Measurements from ENCODE around the gene CAPN12. TPM values are rescaled to one million over a fixed set of nuclear protein-coding genes. Genes with fewer than 3 reads are reported as not detected.
"Not testable (repeated sequence)": the region's sequence is repeated elsewhere in the genome, so short reads cannot be mapped to it uniquely, and the experiment has no call there.

Gene CAPN12
- total RNA-seq, 2 experiments from 2014 or later = 1.2 to 2.6 TPM

DNA sequence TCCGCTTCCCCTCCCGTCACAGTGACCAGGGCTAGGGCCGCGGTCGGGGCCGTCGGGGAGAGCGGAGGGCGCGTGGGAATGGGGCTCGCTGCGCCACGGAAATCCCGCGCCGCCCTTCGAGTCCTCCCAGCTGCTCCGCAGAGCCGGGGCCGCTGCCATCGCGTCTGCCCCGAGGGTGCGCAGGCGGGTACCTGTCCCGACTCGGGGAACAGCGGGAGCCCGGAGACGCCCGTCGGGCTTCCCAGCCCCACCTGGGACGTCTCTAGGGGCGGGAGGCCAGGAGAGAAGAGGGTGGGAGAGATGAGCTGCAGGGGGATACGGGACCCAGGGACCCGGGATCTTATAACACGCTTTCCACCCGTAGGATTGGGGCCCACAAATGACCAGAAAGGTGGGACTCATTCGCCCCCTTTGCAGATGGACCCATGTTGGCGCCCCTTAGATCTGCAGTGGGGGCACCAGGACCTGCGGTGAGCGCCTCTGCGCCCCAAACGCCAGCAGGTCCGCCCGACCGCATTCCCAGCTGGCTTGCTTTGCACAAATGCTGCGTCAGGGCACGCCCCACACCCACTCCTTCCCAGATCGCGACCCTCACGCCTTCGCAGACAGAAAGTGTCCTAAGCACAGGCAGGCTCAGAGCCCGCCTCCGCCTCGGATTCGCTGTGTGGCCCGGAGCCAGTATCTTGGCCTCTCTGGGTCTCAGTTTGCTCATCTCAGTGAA is 26.1 kb upstream of the CAPN12 start:
- H3K9me3 ChIP-seq (ENCODE audit: low read length); H3K4me3 ChIP-seq (ENCODE audit: low read depth, low read length, poor library complexity, severe bottlenecking); H2AFZ ChIP-seq (ENCODE audit: low read length); H3K9me2 ChIP-seq (ENCODE audit: insufficient read depth, low read length); intact Hi-C loops (cut with micrococcal nuclease; ENCODE audit: unreplicated experiment); BruUV-seq (replicated peaks); POLR2A ChIA-PET; H3K27ac ChIP-seq (ENCODE audit: low read depth, low read length, poor library complexity, severe bottlenecking); H3K4me1 ChIP-seq (ENCODE audit: insufficient read depth, low read length, poor library complexity, severe bottlenecking); H3K79me2 ChIP-seq (ENCODE audit: insufficient read depth, low read depth, low read length); DNase-seq (ENCODE audit: low spot score); CTCF ChIA-PET (ENCODE audit: unreplicated experiment); H3K36me3 ChIP-seq (ENCODE audit: insufficient read depth, low read length); H3K4me2 ChIP-seq (ENCODE audit: low read length); H4K20me1 ChIP-seq (ENCODE audit: insufficient read depth, low read length): not testable (repeated sequence)

GRCh38 chr19:38769635-38770211 is 25.4 kb upstream of the CAPN12 start:
- intact Hi-C loops (cut with micrococcal nuclease; ENCODE audit: unreplicated experiment) = loop anchor here (5.0 kb wide), 1 partner anchor 118 kb away; no protein-coding TSS in a partner anchor

DNA sequence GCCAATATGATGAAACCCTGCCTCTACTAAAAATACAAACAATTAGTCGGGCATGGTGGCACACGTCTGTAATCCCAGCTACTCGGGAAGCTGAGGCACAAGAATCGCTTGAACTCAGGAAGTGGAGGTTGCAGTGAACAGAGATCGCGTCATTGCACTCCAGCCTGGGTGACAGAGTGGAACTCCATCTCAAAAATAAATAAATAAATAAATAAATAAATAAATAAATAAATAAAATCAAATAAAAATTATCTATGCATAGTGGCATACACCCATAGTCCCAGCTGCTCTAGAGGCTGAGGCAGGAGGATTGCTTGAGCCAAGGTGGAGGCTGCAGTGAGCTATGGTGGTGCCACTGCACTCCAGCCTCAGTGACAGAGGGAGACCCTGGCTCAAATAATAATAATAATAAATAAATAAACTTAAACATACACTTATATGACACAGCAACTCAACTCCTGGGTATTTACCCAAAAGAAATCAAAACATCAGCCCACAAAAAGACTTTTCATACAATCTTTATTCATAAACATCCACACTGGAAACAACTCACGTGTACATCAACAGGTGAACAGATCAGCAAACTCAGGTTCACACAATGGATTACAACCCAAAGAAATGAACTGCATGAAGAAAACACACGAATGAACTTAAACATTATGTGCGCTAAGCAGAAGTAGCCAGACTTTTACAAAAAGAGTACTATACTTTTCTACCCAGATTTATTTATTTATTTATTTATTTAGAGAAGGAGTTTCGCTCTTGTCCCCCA is 22.2 kb upstream of the CAPN12 start:
- H4K20me1 ChIP-seq (ENCODE audit: insufficient read depth, low read length) = no peaks in the 10 kb centered on the region
- H3K27ac ChIP-seq (ENCODE audit: low read depth, low read length, poor library complexity, severe bottlenecking) = no peak overlapping the region
- POLR2A ChIA-PET = no interaction called here
- intact Hi-C loops (cut with micrococcal nuclease; ENCODE audit: unreplicated experiment) = loop anchor here (5.0 kb wide), 1 partner anchor 121 kb away; no protein-coding TSS in a partner anchor
- DNase-seq (ENCODE audit: low spot score) = no peak
- H3K4me1 ChIP-seq (ENCODE audit: insufficient read depth, low read length, poor library complexity, severe bottlenecking) = no peaks in the 10 kb centered on the region
- no TSS peak for BruUV-seq (replicated peaks)
- no peak for TF ChIP-seq EZH2phosphoT487 (IDR thresholded peaks at IDR 0.05; ENCODE audit: borderline replicate concordance, low read depth, low read length)
- TF ChIP-seq, protein P1, sequence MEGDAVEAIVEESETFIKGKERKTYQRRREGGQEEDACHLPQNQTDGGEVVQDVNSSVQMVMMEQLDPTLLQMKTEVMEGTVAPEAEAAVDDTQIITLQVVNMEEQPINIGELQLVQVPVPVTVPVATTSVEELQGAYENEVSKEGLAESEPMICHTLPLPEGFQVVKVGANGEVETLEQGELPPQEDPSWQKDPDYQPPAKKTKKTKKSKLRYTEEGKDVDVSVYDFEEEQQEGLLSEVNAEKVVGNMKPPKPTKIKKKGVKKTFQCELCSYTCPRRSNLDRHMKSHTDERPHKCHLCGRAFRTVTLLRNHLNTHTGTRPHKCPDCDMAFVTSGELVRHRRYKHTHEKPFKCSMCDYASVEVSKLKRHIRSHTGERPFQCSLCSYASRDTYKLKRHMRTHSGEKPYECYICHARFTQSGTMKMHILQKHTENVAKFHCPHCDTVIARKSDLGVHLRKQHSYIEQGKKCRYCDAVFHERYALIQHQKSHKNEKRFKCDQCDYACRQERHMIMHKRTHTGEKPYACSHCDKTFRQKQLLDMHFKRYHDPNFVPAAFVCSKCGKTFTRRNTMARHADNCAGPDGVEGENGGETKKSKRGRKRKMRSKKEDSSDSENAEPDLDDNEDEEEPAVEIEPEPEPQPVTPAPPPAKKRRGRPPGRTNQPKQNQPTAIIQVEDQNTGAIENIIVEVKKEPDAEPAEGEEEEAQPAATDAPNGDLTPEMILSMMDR (conservative IDR thresholded peaks at IDR 0.05; ENCODE audit: low read length) = no peak
- no peaks in the 10 kb centered on the region for H3K79me2 ChIP-seq (ENCODE audit: insufficient read depth, low read depth, low read length)
- H3K9me2 ChIP-seq (ENCODE audit: insufficient read depth, low read length) = no peaks in the 10 kb centered on the region
- no peaks in the 10 kb centered on the region for H3K36me3 ChIP-seq (ENCODE audit: insufficient read depth, low read length)
- no peak overlapping the region for H2AFZ ChIP-seq (ENCODE audit: low read length)
- H3K4me3 ChIP-seq (ENCODE audit: low read depth, low read length, poor library complexity, severe bottlenecking) = no peak overlapping the region
- H3K9me3 ChIP-seq (ENCODE audit: low read length) = no peaks in the 10 kb centered on the region
- H3K4me2 ChIP-seq (ENCODE audit: low read length) = no peak overlapping the region
- CTCF ChIA-PET (ENCODE audit: unreplicated experiment) = no interaction called here

More at GRCh38 chr19:38769635-38770211, 25.4 kb upstream of the CAPN12 start:
- no TSS peak for BruUV-seq (replicated peaks)
- Histone ChIP-seq H3K4me2 (ENCODE audit: low read length) (no peak overlapping the region; the same call in 1 of the 2 replicates), H3K9me2 (ENCODE audit: insufficient read depth, low read length) (no peaks in the 10 kb centered on the region), H3K4me3 (ENCODE audit: low read depth, low read length, poor library complexity, severe bottlenecking) (no peak overlapping the region), H3K27ac (ENCODE audit: low read depth, low read length, poor library complexity, severe bottlenecking) (no peak overlapping the region), H3K79me2 (ENCODE audit: insufficient read depth, low read depth, low read length) (no peaks in the 10 kb centered on the region), H2AFZ (ENCODE audit: low read length) (peak overlapping the region; percentile 40; the same call in 1 of the 2 replicates), H4K20me1 (ENCODE audit: insufficient read depth, low read length) (no peaks in the 10 kb centered on the region), H3K9me3 (ENCODE audit: low read length) (no peaks in the 10 kb centered on the region), H3K36me3 (ENCODE audit: insufficient read depth, low read length) (no peaks in the 10 kb centered on the region), H3K4me1 (ENCODE audit: insufficient read depth, low read length, poor library complexity, severe bottlenecking) (no peaks in the 10 kb centered on the region)
- ChIA-PET POLR2A (no interaction called here), CTCF (ENCODE audit: unreplicated experiment) (interaction anchor here (0.6 kb wide), 1 partner anchor 70 kb away, joined by 4 read pairs; no protein-coding TSS in a partner anchor)
- TF ChIP-seq, protein P1 (conservative IDR thresholded peaks at IDR 0.05; ENCODE audit: low read length) = peak; percentile 63
- TF ChIP-seq EZH2phosphoT487 (IDR thresholded peaks at IDR 0.05; ENCODE audit: borderline replicate concordance, low read depth, low read length) = no peak
- peak; percentile 46 for DNase-seq (ENCODE audit: low spot score)
